ENCODE data around the gene TIMM13. TPM values are rescaled to one million over a fixed set of nuclear protein-coding genes. Genes with fewer than 3 reads are reported as not detected.

Gene TIMM13
- polyA plus RNA-seq, 3 donors = 17.3 to 89.3 (median 72.4) TPM

DNA sequence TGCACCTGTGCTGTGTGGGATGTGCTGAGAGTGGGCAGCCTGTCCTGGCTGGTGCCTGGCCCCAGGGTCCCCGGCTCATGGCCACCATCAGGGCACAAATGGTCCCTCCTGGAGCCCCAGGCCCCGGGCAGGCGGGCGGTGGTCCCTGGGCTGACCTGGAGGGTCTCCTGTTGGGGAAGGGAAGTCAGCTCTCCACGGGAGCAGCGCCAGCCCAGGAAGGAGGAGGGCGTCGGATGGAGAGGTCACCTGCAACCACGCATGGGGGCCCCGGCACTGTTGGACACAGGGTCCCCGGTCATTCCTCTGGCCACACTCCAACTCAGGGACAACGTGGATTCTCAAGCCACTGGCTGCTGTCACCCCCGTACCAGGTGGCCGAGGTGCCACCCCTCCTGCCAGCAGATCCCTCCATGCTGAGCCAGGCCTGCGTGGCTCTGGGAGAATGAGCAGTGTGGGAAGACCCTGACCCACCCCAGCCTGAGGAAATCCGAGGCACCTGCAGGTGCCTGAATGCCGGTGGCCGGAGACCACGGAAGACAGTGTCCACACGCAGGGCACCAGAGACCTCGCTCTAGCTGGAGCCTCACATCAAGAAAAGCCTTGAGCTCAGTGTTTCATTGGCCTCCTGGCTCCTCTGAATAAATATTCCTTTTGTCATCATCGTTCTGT is 15.9 kb upstream of the TIMM13 start:
- H3K4me3 Mint-ChIP-seq = no peak overlapping the region
- intact Hi-C loops (cut with micrococcal nuclease) = no loop called here
- H3K9me3 Mint-ChIP-seq = no peaks in the 10 kb centered on the region
- Histone ChIP-seq H3K4me3 (replicated peaks in 1 of 3; ENCODE audit: low read depth in 2 of 3, low read length in 3 of 3) (no peak overlapping the region), H3K9me3 (replicated peaks in 1 of 2; ENCODE audit: control insufficient read depth in 1 of 2, insufficient read depth in 1 of 2, low read length in 2 of 2) (no peaks in the 10 kb centered on the region), H3K27me3 (ENCODE audit: control insufficient read depth in 2 of 2, insufficient read depth in 2 of 2, low read length in 2 of 2) (no peaks in the 10 kb centered on the region), H3K36me3 (replicated peaks in 1 of 2; ENCODE audit: control insufficient read depth in 1 of 2, insufficient read depth in 2 of 2, low read length in 2 of 2) (peaks cover 35 to 50% of the 10 kb centered on the region in 2 donors), H3K9ac (ENCODE audit: insufficient read depth, low read length, poor library complexity, severe bottlenecking) (no peak overlapping the region), H3K79me2 (ENCODE audit: insufficient read depth, low read length) (peaks cover 76% of the 10 kb centered on the region), H2AFZ (ENCODE audit: insufficient read depth, low read depth, low read length, poor library complexity, severe bottlenecking) (no peak overlapping the region), H3K27ac (ENCODE audit: low read depth in 1 of 2, low read length in 2 of 2) (no peak overlapping the region), H3K4me2 (replicated peaks; ENCODE audit: extremely low read depth, low read length, poor library complexity, severe bottlenecking) (no peak overlapping the region), H3K4me1 (ENCODE audit: control insufficient read depth in 1 of 2, insufficient read depth in 2 of 2, low read length in 2 of 2) (no peaks in the 10 kb centered on the region), H4K20me1 (ENCODE audit: insufficient read depth, low read length) (no peaks in the 10 kb centered on the region)
- WGBS (ENCODE audit: insufficient coverage) = 96% methylated on average over 17 of the region's 22 CpGs
- H3K27ac Mint-ChIP-seq = no peak overlapping the region
- peaks cover 35 to 63% of the 10 kb centered on the region in 2 donors for H3K36me3 Mint-ChIP-seq
- DNase-seq = no peak
- TF ChIP-seq CTCF (IDR thresholded peaks at IDR 0.05) = no peak
- peaks cover 9% of the 10 kb centered on the region for H3K4me1 Mint-ChIP-seq
- peaks cover 0 to 2% (median 0%) of the 10 kb centered on the region in 3 donors for H3K27me3 Mint-ChIP-seq (ENCODE audit: low read depth in 3 of 3)

DNA sequence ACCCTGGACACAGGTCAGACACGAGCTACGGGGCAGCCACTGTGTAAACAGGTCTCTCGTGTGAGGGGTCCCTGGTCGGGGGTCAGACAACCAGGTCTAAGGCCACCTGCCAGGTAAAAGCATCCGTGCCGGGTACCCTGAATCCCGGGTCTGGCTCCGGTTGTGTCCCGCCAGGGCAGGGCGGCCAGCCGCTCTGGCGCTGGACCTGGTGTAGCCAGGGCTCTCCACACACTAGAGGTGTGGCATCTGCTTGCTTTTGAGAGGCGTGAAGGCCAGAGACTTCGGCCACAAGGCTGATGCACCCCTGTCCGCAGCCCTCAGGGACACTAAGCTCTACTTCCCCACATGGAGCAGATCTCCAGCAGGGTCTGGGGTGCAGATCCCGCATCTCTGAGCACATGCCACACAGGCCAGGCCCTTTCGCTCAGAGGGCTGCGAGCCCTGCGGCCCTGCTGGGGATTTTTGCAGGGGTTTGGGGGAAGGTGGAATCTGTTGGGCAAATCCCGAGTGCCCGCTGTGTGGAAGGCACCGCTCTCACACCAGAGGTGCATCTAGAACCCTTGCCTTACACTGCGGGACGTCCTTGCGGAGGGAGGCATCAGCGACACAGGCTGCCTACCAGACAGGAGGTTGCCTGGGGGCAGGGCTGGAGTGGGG is 13.8 kb upstream of the TIMM13 start:
- TF ChIP-seq CTCF (IDR thresholded peaks at IDR 0.05) = no peak
- intact Hi-C loops (cut with micrococcal nuclease) = no loop called here
- Mint-ChIP-seq H3K9me3 (no peaks in the 10 kb centered on the region), H3K27me3 (ENCODE audit: low read depth in 3 of 3) (peaks cover 0 to 2% (median 0%) of the 10 kb centered on the region in 3 donors), H3K27ac (no peak overlapping the region), H3K36me3 (peaks cover 37 to 66% of the 10 kb centered on the region in 2 donors), H3K4me3 (no peak overlapping the region), H3K4me1 (no peaks in the 10 kb centered on the region)
- Histone ChIP-seq H3K27me3 (ENCODE audit: control insufficient read depth in 2 of 2, insufficient read depth in 2 of 2, low read length in 2 of 2) (no peaks in the 10 kb centered on the region), H2AFZ (ENCODE audit: insufficient read depth, low read depth, low read length, poor library complexity, severe bottlenecking) (no peak overlapping the region), H3K36me3 (replicated peaks in 1 of 2; ENCODE audit: control insufficient read depth in 1 of 2, insufficient read depth in 2 of 2, low read length in 2 of 2) (peaks cover 47 to 59% of the 10 kb centered on the region in 2 donors), H3K79me2 (ENCODE audit: insufficient read depth, low read length) (peaks cover 70% of the 10 kb centered on the region), H3K9me3 (replicated peaks in 1 of 2; ENCODE audit: control insufficient read depth in 1 of 2, insufficient read depth in 1 of 2, low read length in 2 of 2) (no peaks in the 10 kb centered on the region), H4K20me1 (ENCODE audit: insufficient read depth, low read length) (no peaks in the 10 kb centered on the region), H3K4me1 (ENCODE audit: control insufficient read depth in 1 of 2, insufficient read depth in 2 of 2, low read length in 2 of 2) (no peaks in the 10 kb centered on the region), H3K27ac (ENCODE audit: low read depth in 1 of 2, low read length in 2 of 2) (no peak overlapping the region), H3K4me3 (replicated peaks in 1 of 3; ENCODE audit: low read depth in 2 of 3, low read length in 3 of 3) (no peak overlapping the region), H3K4me2 (replicated peaks; ENCODE audit: extremely low read depth, low read length, poor library complexity, severe bottlenecking) (no peak overlapping the region), H3K9ac (ENCODE audit: insufficient read depth, low read length, poor library complexity, severe bottlenecking) (no peak overlapping the region)
- WGBS (ENCODE audit: insufficient coverage) = 99% methylated on average over 19 of the region's 26 CpGs
- DNase-seq = no peak

Data from CD14-positive monocyte (primary cell).